Muscle of back (tissue), 11 donors: ENCODE measurements around the gene FANCI. TPM values are rescaled to one million over a fixed set of nuclear protein-coding genes. Genes with fewer than 3 reads are reported as not detected.

Source experiments
- DNase-seq, 3 donors: peaks; one replicate each; pipeline versions ENCODE4 v3.0.0 to v3.0.0-alpha.2; 2013
- polyA plus RNA-seq, 10 donors: library from polyadenylated mRNA; unstranded; fragments of 120-200 nt; gene quantifications; one replicate each; pipeline ENCODE4 v1.2.1, GENCODE V29; 2013; ENCODE audit not compliant: insufficient read length in 10 of 10

FANCI gene
- polyA plus RNA-seq, 10 donors = 12.4 to 27.7 (median 16.8) TPM

GRCh38 chr15:89360294-89360971 is 116.7 kb downstream of the FANCI start:
- no peak for DNase-seq

GRCh38 chr15:89361451-89362202 is 117.8 kb downstream of the FANCI start:
- DNase-seq = peak; percentile 47 to 87 (median 80)

- no peak for DNase-seq
These were observed 118.7 kb downstream of the FANCI start for GRCh38 chr15:89362203-89363101.

- no peak for DNase-seq
These were observed 119.4 kb downstream of the FANCI start for GRCh38 chr15:89363133-89363532.

GRCh38 chr15:89363770-89364169 is 120.0 kb downstream of the FANCI start:
- no peak for DNase-seq

- DNase-seq = no peak
These were observed 120.6 kb downstream of the FANCI start for GRCh38 chr15:89364341-89364740.

- DNase-seq = no peak
These were observed 121.1 kb downstream of the FANCI start for GRCh38 chr15:89364741-89365450.

- DNase-seq = no peak
These were observed 121.8 kb downstream of the FANCI start for GRCh38 chr15:89365462-89366065.

Other genes starting within 250 kb of the FANCI start
- 10 to 100 TPM; 18.3 to 24.7 (median 21.8) TPM for gene ABHD2, start 155.5 kb upstream of the FANCI start, polyA plus RNA-seq
- under 1 TPM in 7 of 10 donors, not detected in 3; 0.09 to 0.62 (median 0.29) TPM for gene RLBP1, start 22.4 kb upstream of the FANCI start, polyA plus RNA-seq
- 10 to 100 TPM; 31.8 to 53.5 (median 39.4) TPM for gene POLG, start 90.8 kb downstream of the FANCI start, polyA plus RNA-seq